Adrenal gland (tissue), 12 donors: Measurements from ENCODE around the gene MCUR1. TPM values are rescaled to one million over a fixed set of nuclear protein-coding genes. Genes with fewer than 3 reads are reported as not detected.

ENCODE experiments used
- DNase-seq, 7 donors: peaks; one replicate each; pipeline ENCODE4 v3.0.0-alpha.2; 2019 to 2020
- H3K27ac ChIP-seq, 5 donors: fragments of 200-600 bp; sonication (generic) in 4 of 5; 1 replicate in 3 of 5; 2 replicates in 2 of 5; pipeline versions ENCODE4 v1.5.1 to v1.8.0; 2016 to 2020; ENCODE audit warnings: mild to moderate bottlenecking in 1 of 5
- H3K27me3 ChIP-seq: fragments of 200-600 bp; 2 replicates; pipeline ENCODE4 v1.8.0; 2021
- H3K36me3 ChIP-seq, 2 donors: fragments of 200-600 bp; replicated peaks in 1 of 2; 1 replicate in 1 of 2; 2 replicates in 1 of 2; pipeline versions ENCODE4 v1.5.1 to v1.8.0; 2018 to 2022
- H3K4me1 ChIP-seq, 2 donors: fragments of 200-600 bp; replicated peaks in 1 of 2; 1 replicate in 1 of 2; 2 replicates in 1 of 2; pipeline versions ENCODE4 v1.5.1 to v1.8.0; 2018 to 2021
- H3K4me3 ChIP-seq, 4 donors: fragments of 200-600 bp; sonication (generic) in 3 of 4; one replicate each; pipeline ENCODE4 v1.5.1; 2016 to 2018
- H3K9me3 ChIP-seq, 3 donors: fragments of 200-600 bp; sonication (generic) in 1 of 3; replicated peaks in 1 of 3; 1 replicate in 2 of 3; 2 replicates in 1 of 3; pipeline versions ENCODE4 v1.5.1 to v1.8.0; 2016 to 2021
- POLR2A ChIP-seq, 2 donors: fragments of 450-650 bp; IDR thresholded peaks; one replicate each; pipeline ENCODE4 v1.6.1; 2017; ENCODE audit warnings: antibody characterized with exemption in 2 of 2, mild to moderate bottlenecking in 2 of 2, moderate library complexity in 1 of 2
- WGBS, 4 donors: extraction: QIAGEN DNeasy Blood & Tissue Kit in 2 of 4; methylation state at CpG; one replicate each; pipeline versions ENCODE4 v1.1.5 to v1.1.7; 2013 to 2017; 5-methylcytosine and 5-hydroxymethylcytosine counted together
- intact Hi-C, 2 donors: fragments of 100-400 bp; cut with DNase I; formaldehyde crosslinking; loops; one replicate each; pipeline versions ENCODE4 v1.14.1 to v1.15.0; 2022 to 2023
- polyA plus RNA-seq, 3 donors: library from polyadenylated mRNA; stranded (reverse); fragments of 200-250 nt in 2 of 3; fragments of 350-450 nt in 1 of 3; fragmentation: Illumina TruSeq in 1 of 3; extraction: RNeasy Lipid Tissue Mini Kit (QIAGEN cat#74804) in 1 of 3; gene quantifications; one replicate each; pipeline ENCODE4 v1.2.3, GENCODE V29; 2013 to 2014
- total RNA-seq, 9 donors: library from RNA; depleted of rRNA in 4 of 9; stranded (reverse); fragments of >200 nt in 4 of 9; fragments of 120-200 nt in 1 of 9; fragmentation: NEBNext Ultra II Directional in 1 of 9; extraction: Animal tissue kit (Norgen Biotek cat#: 25700) in 1 of 9; gene quantifications; one replicate each; pipeline versions ENCODE4 v1.1.0 to v1.2.4, GENCODE V29; 2013 to 2023
- TF ChIP-seq, protein P1 (sequence below), 6 experiments: fragments of 450-650 bp in 4 of 6; fragments of 200-600 bp in 2 of 6; sonication (generic) in 1 of 6; IDR thresholded peaks; 1 replicate in 5 of 6; 2 replicates in 1 of 6; pipeline versions ENCODE4 v1.5.1 to v1.8.0; 2016 to 2021; ENCODE audit warnings: antibody characterized with exemption in 6 of 6, mild to moderate bottlenecking in 2 of 6, moderate library complexity in 1 of 6
- donor health status: healthy with polysubstance abuse.
- donor health status: Bipolar disorder and iron deficiency.
- donor health status: DM: yes; HTN: yes; CAD: no.
- donor health status: DM: no; HTN: no; CAD: no.
- donor health status: DM: no; HTN: no; CAD: no.
- donor health status: DM: yes; HTN: yes; CAD: no.

The MCUR1 gene
- total and polyA plus RNA-seq, 12 donors, result 7.0 to 24.5 (median 14.1) TPM

DNA sequence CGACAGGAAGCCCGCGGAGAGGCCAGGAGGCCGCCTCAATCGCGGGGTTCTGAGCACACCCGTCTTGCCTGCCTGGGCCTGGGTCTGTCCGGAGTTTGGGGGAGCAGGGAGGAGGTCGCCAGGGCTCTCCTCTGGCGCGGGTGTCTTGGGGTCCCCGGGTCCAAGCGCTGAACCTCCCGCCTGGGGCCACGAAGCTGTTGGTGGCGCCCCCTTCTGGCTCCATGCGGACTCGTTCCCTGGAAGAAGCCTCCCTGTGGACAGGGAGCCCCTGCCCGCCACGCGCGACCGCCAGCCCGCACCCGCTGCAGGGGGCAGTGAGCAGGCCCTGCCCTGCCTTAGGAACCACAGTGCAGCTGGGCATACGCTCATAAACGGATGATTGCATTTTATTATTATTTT lies 44.7 kb downstream of the MCUR1 start:
- Histone ChIP-seq H3K27me3 (no peaks in the 10 kb centered on the region), H3K9me3 (no peaks in the 10 kb centered on the region), H3K4me1 (peaks cover 0 to 8% of the 10 kb centered on the region in 2 donors), H3K4me3 (no peak overlapping the region), H3K36me3 (no peaks in the 10 kb centered on the region), H3K27ac (no peak overlapping the region)
- no peak for TF ChIP-seq POLR2A (IDR thresholded peaks at IDR 0.05)
- TF ChIP-seq, protein P1, sequence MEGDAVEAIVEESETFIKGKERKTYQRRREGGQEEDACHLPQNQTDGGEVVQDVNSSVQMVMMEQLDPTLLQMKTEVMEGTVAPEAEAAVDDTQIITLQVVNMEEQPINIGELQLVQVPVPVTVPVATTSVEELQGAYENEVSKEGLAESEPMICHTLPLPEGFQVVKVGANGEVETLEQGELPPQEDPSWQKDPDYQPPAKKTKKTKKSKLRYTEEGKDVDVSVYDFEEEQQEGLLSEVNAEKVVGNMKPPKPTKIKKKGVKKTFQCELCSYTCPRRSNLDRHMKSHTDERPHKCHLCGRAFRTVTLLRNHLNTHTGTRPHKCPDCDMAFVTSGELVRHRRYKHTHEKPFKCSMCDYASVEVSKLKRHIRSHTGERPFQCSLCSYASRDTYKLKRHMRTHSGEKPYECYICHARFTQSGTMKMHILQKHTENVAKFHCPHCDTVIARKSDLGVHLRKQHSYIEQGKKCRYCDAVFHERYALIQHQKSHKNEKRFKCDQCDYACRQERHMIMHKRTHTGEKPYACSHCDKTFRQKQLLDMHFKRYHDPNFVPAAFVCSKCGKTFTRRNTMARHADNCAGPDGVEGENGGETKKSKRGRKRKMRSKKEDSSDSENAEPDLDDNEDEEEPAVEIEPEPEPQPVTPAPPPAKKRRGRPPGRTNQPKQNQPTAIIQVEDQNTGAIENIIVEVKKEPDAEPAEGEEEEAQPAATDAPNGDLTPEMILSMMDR (IDR thresholded peaks at IDR 0.05), result no peak
- intact Hi-C loops, result no loop called here
- 75 to 92% (median 86%) methylated on average over 19 to 27 of the region's 27 CpGs for WGBS, 4 donors
- no peak for DNase-seq

- TF ChIP-seq, protein P1 (IDR thresholded peaks at IDR 0.05), result no peak
- TF ChIP-seq POLR2A (IDR thresholded peaks at IDR 0.05), result no peak
- no peak overlapping the region for H3K4me3 ChIP-seq
- intact Hi-C loops, result no loop called here
- H3K27ac ChIP-seq, result no peak overlapping the region
- H3K9me3 ChIP-seq, result no peaks in the 10 kb centered on the region
- 90 to 94% (median 93%) methylated on average over 6 to 47 of the region's 47 CpGs for WGBS, 4 donors
- no peaks in the 10 kb centered on the region for H3K36me3 ChIP-seq
- peaks cover 0 to 8% of the 10 kb centered on the region in 2 donors for H3K4me1 ChIP-seq
- H3K27me3 ChIP-seq, result no peaks in the 10 kb centered on the region
- no peak for DNase-seq
Measured at GRCh38 chr6:13769034-13769654, 45.2 kb downstream of the MCUR1 start.

DNA sequence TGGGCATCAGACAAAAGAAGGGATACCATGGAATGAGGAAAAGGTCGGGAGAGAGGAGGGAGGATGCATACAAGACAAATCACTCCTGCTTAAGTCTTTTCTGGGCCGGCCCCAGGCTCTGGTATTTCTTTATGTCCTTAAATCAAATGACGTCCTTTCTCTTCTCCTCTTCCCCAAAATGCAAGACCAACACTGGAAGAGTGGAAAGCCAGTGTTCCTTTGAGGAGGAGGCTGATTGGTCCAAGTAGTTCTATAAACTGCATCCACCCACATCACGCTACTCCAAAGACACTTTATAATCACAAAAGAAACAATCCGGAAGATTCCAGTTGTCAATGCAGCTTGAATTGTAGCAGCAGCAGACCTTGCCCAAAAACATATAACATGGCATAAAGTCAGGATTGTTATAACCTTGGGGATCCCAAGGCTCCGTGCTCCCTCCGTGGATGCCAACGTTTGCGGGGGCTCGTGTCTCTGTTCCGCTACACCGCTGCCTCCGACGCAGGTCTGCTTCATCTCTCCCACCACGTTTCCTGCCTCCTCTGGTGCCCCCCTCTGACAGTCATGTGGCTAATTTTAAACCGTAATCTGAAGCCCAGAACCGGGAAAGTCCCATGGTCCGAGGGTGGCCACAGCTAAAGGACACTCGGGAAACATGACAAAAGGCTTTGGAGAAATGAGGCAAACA lies 47.1 kb downstream of the MCUR1 start:
- Histone ChIP-seq H3K27me3 (no peaks in the 10 kb centered on the region), H3K4me3 (peak overlapping the region in 1 of 4 donors; percentile 57), H3K36me3 (no peaks in the 10 kb centered on the region), H3K27ac (peak overlapping the region in 2 of 5 donors; percentile 31 to 41), H3K9me3 (no peaks in the 10 kb centered on the region), H3K4me1 (peaks cover 0 to 8% of the 10 kb centered on the region in 2 donors)
- TF ChIP-seq, protein P1 (IDR thresholded peaks at IDR 0.05), result peak in 1 of 6 experiments; percentile 9
- no peak for TF ChIP-seq POLR2A (IDR thresholded peaks at IDR 0.05)
- DNase-seq, result peak; percentile 24 to 58 (median 40)
- 9 to 12% (median 11%) methylated on average over 19 of the region's 19 CpGs for WGBS, 4 donors
- intact Hi-C loops, result no loop called here

GRCh38 chr6:13766201-13766634 lies 48.1 kb downstream of the MCUR1 start:
- no peaks in the 10 kb centered on the region for H3K27me3 ChIP-seq
- intact Hi-C loops, result no loop called here
- peaks cover 0 to 8% of the 10 kb centered on the region in 2 donors for H3K4me1 ChIP-seq
- no peaks in the 10 kb centered on the region for H3K36me3 ChIP-seq
- no peaks in the 10 kb centered on the region for H3K9me3 ChIP-seq
- TF ChIP-seq POLR2A (IDR thresholded peaks at IDR 0.05), result no peak
- TF ChIP-seq, protein P1 (IDR thresholded peaks at IDR 0.05), result no peak
- DNase-seq, result no peak
- 70 to 86% (median 78%) methylated on average over 5 of the region's 5 CpGs for WGBS, 4 donors
- no peak overlapping the region for H3K4me3 ChIP-seq
- H3K27ac ChIP-seq, result no peak overlapping the region
